OCI-LY7 (cell line): ENCODE data around the gene GLYATL1B.

Experiments used
- CTCF ChIP-seq: fragments of 200-600 bp; sonication (generic); conservative IDR thresholded peaks from 2 replicates; pipeline ENCODE4 v1.5.1; 2014; ENCODE audit warnings: mild to moderate bottlenecking, antibody characterized with exemption, low read length, moderate library complexity, mixed read lengths
- EZH2phosphoT487 ChIP-seq: fragments of 200-600 bp; sonication (generic); IDR thresholded peaks from 2 replicates; pipeline ENCODE4 v1.6.1; 2018; ENCODE audit warnings: low read depth, borderline replicate concordance, mild to moderate bottlenecking, mixed run types, antibody characterized with exemption, low read length, moderate library complexity, mixed read lengths

DNA sequence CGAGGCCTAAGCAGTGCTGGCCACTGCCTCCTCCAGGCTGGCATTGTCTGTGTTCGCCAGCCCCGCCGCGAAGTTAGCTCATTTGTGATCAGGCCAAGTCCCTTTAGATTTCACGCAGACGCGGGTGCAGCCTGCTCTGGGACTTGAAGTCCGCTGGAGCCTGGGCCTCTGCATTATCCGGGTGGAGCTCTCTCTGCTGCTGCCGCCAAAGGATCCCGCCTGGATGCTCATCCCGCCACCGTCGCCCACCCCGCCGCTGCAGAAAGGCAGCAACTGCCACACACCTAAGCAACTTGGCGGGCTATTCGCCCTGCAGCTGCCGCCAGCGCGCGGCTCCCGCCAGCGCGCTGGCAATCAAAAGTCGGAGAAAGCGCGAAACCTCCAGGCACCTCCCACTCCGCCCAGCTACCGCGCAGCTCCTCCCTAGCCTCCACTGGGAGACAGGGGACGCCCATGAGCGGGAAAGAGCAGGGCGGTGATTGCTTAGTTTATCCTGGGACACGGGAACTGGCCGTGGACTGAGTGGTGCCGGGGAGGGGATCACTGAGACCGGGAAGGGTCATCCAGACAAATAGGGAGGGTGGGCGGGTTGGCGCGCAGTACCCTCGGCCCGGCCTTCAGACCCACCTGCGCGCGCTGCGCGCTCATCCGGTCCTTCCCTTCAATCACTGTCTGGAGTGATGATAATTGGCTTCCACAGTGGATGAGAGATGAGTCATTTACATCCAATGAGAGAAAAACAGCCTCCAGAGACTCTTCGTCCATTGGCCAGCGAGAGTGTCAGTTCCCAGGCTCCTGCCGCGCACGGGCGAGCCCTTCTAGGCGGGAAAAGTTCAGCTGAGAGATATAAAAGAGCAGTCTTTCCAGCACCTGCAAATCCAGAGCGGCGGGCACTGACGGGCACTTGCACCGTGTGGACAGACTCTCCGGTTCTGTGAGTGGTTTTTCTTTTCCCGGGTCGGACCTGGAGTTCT is 20.5 kb downstream of the GLYATL1B start, which contains the start of gene FAM111B:
- TF ChIP-seq CTCF (peak; percentile 35), EZH2phosphoT487 (no peak)
